Keratinocyte (primary cell): ENCODE measurements around the gene FRYL. TPM values are rescaled to one million over a fixed set of nuclear protein-coding genes. Genes with fewer than 3 reads are reported as not detected.
A peak's percentile ranks its signal among the peaks of the same experiment; 100 is the strongest.

Experiments used
- DNase-seq: peaks from one replicate; pipeline ENCODE4 v3.0.0-alpha.2; 2011; ENCODE audit warnings: low read depth, missing footprints, low spot score
- FAIRE-seq: peaks from 2 replicates; lab custom pipeline; 2011; peaks lifted over from hg19 to GRCh38; lab: Jason Lieb, UNC
- H2AFZ ChIP-seq: 2 replicates; pipeline ENCODE4 v1.6.0; 2012; ENCODE audit warnings: low read length, control low read depth, inconsistent platforms; ENCODE audit not compliant: control insufficient read depth
- H3K27ac ChIP-seq: 2 replicates; pipeline ENCODE4 v1.5.1; 2011; ENCODE audit warnings: low read length; ENCODE audit not compliant: control insufficient read depth, insufficient read depth
- H3K27me3 ChIP-seq: 3 replicates; pipeline ENCODE4 v1.6.0; 2011; ENCODE audit warnings: low read length; ENCODE audit not compliant: control insufficient read depth, insufficient read depth; ENCODE audit errors: extremely low read depth
- H3K36me3 ChIP-seq, 2 experiments: 2 replicates in 1 of 2; 3 replicates in 1 of 2; pipeline ENCODE4 v1.5.1; 2011; ENCODE audit warnings: low read length in 2 of 2, mild to moderate bottlenecking in 1 of 2; ENCODE audit not compliant: control insufficient read depth in 2 of 2, insufficient read depth in 2 of 2; ENCODE audit errors: extremely low read depth in 1 of 2
- H3K4me1 ChIP-seq: 3 replicates; pipeline ENCODE4 v1.5.1; 2011; ENCODE audit warnings: low read length; ENCODE audit not compliant: control insufficient read depth, insufficient read depth; ENCODE audit errors: extremely low read depth
- H3K4me2 ChIP-seq: 3 replicates; pipeline ENCODE4 v1.6.0; 2011; ENCODE audit warnings: low read depth, low read length; ENCODE audit not compliant: control insufficient read depth, insufficient read depth; ENCODE audit errors: extremely low read depth
- H3K4me3 ChIP-seq, 3 experiments: fragments of 200-600 bp in 1 of 3; sonication (generic) in 1 of 3; 2 replicates in 2 of 3; 3 replicates in 1 of 3; pipeline ENCODE4 v1.5.1; 2011 to 2016; ENCODE audit warnings: low read length in 3 of 3, mild to moderate bottlenecking in 3 of 3, control low read depth in 2 of 3, inconsistent platforms in 1 of 3, low read depth in 1 of 3, mixed read lengths in 1 of 3, mixed run types in 1 of 3, moderate library complexity in 1 of 3; ENCODE audit not compliant: control insufficient read depth in 2 of 3, insufficient read depth in 2 of 3; ENCODE audit errors: extremely low read depth in 1 of 3
- H3K79me2 ChIP-seq: 2 replicates; pipeline ENCODE4 v1.6.0; 2012; ENCODE audit warnings: low read length; ENCODE audit not compliant: control insufficient read depth, insufficient read depth
- H3K9ac ChIP-seq: 3 replicates; pipeline ENCODE4 v1.6.0; 2011; ENCODE audit warnings: low read length; ENCODE audit not compliant: control insufficient read depth, insufficient read depth; ENCODE audit errors: extremely low read depth
- H3K9me1 ChIP-seq: 3 replicates; pipeline ENCODE4 v1.6.0; 2011; ENCODE audit warnings: low read length; ENCODE audit not compliant: control insufficient read depth, insufficient read depth; ENCODE audit errors: extremely low read depth
- H3K9me3 ChIP-seq: 2 replicates; pipeline ENCODE4 v1.5.1; 2012; ENCODE audit warnings: low read depth, low read length; ENCODE audit not compliant: control insufficient read depth
- H4K20me1 ChIP-seq: 3 replicates; pipeline ENCODE4 v1.6.0; 2011; ENCODE audit warnings: low read length; ENCODE audit not compliant: control insufficient read depth, insufficient read depth; ENCODE audit errors: extremely low read depth
- CTCF ChIP-seq, 3 experiments: IDR thresholded peaks in 1 of 3; conservative IDR thresholded peaks in 1 of 3; optimal IDR thresholded peaks in 1 of 3; 2 replicates in 2 of 3; 3 replicates in 1 of 3; pipeline versions ENCODE3 to v1.5.1; 2011; ENCODE audit warnings: low read length in 3 of 3, mild to moderate bottlenecking in 3 of 3, moderate library complexity in 2 of 3, control low read depth in 1 of 3, inconsistent platforms in 1 of 3; ENCODE audit not compliant: insufficient read depth in 2 of 3; ENCODE audit errors: extremely low read depth in 1 of 3
- EZH2 ChIP-seq: IDR thresholded peaks from one replicate; pipeline ENCODE4 v1.6.1; 2012; ENCODE audit warnings: inconsistent platforms, mild to moderate bottlenecking, low read length, moderate library complexity
- dilution Hi-C: fragments of 300-500 bp; cut with MboI; formaldehyde crosslinking; loops from one replicate; pipeline ENCODE4 v1.7.0; 2020; ENCODE audit warnings: low sequenced_read_pairs; ENCODE audit not compliant: extremely low pct_ligation_motif_present
- polyA plus RNA-seq, 5 experiments: library from polyadenylated mRNA; depleted of rRNA in 3 of 5; stranded (reverse) in 3 of 5; stranded (forward) in 1 of 5; unstranded in 1 of 5; fragments of >200 nt; gene quantifications; 1 replicate in 1 of 5; 2 replicates in 3 of 5; 3 replicates in 1 of 5; pipeline versions ENCODE4 v1.2.1 to v1.2.3, GENCODE V29; 2011 to 2012; ENCODE audit warnings: missing spikeins in 2 of 5, low read depth in 1 of 5, low replicate concordance in 1 of 5

The FRYL gene
- polyA plus RNA-seq, 1 donor (not counting 4 experiments of a cell fraction or from before 2014, with no cell fraction given) = 40.4 TPM

GRCh38 chr4:48546336-48546735, 233.7 kb downstream of the FRYL start:
- no peaks in the 10 kb centered on the region for H3K9me1 ChIP-seq
- no peaks in the 10 kb centered on the region for H3K9me3 ChIP-seq
- H3K79me2 ChIP-seq = no peaks in the 10 kb centered on the region
- no peak overlapping the region for H3K27ac ChIP-seq
- H3K4me1 ChIP-seq = no peaks in the 10 kb centered on the region
- H2AFZ ChIP-seq = no peak overlapping the region
- no peak for FAIRE-seq
- no peak overlapping the region for H3K9ac ChIP-seq
- TF ChIP-seq EZH2 (no peak), CTCF (optimal IDR thresholded peaks at IDR 0.05 in 1 of 3, IDR thresholded peaks at IDR 0.05 in 1 of 3, conservative IDR thresholded peaks at IDR 0.05 in 1 of 3; ENCODE audit: extremely low read depth in 1 of 3, insufficient read depth in 2 of 3, low read length in 3 of 3) (peak; percentile 33 to 48 (median 40))
- H4K20me1 ChIP-seq = no peaks in the 10 kb centered on the region
- DNase-seq = no peak
- peaks cover 16 to 27% of the 10 kb centered on the region in 2 experiments for H3K36me3 ChIP-seq
- H3K27me3 ChIP-seq = no peaks in the 10 kb centered on the region
- H3K4me2 ChIP-seq = no peak overlapping the region
- dilution Hi-C loops = no loop called here
- no peak overlapping the region for H3K4me3 ChIP-seq

- Histone ChIP-seq H3K4me1 (no peaks in the 10 kb centered on the region), H3K4me3 (no peak overlapping the region), H3K79me2 (no peaks in the 10 kb centered on the region), H2AFZ (no peak overlapping the region), H3K9ac (no peak overlapping the region), H3K9me3 (no peaks in the 10 kb centered on the region), H4K20me1 (no peaks in the 10 kb centered on the region), H3K27me3 (no peaks in the 10 kb centered on the region), H3K27ac (no peak overlapping the region), H3K36me3 (peaks cover 24 to 25% of the 10 kb centered on the region in 2 experiments), H3K9me1 (no peaks in the 10 kb centered on the region), H3K4me2 (no peak overlapping the region)
- dilution Hi-C loops = no loop called here
- DNase-seq = no peak
- no peak for FAIRE-seq
- TF ChIP-seq EZH2 (no peak), CTCF (optimal IDR thresholded peaks at IDR 0.05 in 1 of 3, IDR thresholded peaks at IDR 0.05 in 1 of 3, conservative IDR thresholded peaks at IDR 0.05 in 1 of 3; ENCODE audit: extremely low read depth in 1 of 3, insufficient read depth in 2 of 3, low read length in 3 of 3) (no peak)
Measured at GRCh38 chr4:48543796-48544195, 236.3 kb downstream of the FRYL start.
